OCI-M2 (cell line): Measurements from ENCODE around the gene MTF1.

Source experiments
- DNase-seq: peaks from one replicate; lab custom pipeline; 2025; ENCODE audit not compliant: unreplicated experiment; lab: John Stamatoyannopoulos, UW

Gene MTF1

DNA sequence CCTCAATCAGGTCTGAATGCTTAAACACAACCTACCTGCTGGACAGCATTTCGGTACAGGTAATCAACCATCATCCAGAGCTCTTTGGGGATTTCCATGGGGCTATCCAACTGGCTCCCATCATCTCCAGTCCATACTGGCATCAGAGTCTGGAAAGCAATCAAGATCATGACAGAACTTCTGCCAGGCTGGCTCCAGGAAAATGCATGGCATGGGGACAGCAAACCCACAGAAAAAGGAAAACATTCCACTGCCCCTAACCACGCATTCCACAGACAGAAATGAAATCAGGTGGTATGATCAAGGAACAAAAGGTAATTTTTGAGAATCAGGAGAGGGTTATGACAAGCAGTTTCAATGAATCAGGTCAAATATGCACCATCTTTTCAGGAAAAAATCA is 9.1 kb upstream of the MTF1 start:
- no peak for DNase-seq

DNA sequence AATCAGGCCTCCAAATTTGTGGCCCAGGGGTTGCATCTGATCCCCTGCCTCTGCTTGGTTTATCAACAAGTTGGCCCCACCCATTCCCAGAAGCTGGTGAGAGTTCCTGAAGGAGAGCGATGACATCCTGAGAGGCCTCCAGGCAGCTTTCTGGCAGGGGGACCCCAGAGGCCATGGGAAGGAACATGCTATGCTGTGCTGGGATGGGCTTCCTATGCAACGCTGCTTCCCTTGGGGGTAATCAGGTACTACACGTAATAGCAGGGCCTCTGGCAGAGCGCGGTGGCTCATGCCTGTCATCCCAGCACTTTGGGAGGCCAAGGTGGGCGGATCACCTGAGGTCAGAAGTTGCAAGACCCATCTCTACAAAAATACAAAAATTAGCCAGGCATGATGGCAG is 8.4 kb upstream of the MTF1 start:
- DNase-seq, result no peak

DNA sequence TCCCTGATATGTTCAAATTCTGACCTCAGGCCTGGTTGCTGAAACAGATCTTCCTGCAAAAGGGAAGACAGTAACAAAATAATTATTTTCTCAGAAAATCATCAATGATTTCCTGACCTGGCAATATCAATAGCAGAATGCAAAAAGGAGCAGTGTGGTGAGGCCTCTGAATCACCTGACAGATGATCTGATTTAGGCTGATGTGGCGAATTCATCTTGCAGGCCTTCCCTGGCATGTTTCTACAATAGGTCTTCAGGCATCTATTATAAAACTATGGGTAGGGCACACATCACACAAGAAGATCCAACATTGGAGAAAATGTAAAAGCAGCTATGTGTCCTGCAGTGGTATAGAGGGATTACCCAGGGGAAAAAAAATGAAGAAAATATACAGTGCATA is 7.1 kb upstream of the MTF1 start:
- no peak for DNase-seq

DNA sequence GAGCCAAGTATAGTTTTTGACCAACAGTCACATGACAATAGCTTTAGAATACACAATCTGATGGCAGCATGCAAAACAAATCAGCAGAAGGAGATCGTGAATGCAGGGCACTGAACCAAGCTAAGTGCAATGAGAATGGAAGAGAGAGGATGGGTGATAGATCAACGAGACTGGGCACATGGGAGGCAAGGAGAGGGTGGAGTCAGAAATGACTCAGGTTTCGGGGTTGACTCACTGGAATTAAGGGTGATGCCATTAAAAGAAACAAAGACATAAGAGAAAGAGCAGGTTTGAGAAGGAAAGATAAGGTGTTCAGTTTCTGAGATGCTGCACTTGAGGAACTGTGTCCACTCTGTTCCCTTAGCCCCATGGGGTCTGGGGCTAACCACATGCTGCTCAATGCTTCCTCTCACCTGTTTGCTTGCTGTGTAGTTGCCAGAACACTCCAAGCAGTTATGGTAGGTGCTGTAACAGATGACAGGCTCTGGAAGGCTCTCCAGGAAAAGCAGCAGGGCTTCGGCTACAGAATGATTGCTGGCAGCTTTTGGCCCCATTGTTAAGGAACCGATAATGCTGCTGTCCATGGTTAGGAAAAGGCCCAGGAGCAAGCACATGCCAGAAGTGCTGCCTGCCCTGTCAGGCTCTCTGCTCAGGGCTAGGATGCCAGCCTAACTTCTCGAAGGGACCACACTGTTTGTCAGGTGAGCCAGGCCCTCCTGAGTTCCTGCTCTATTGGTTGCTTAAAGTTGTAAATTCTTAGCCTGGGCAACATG is 6.1 kb upstream of the MTF1 start:
- DNase-seq, result no peak

DNA sequence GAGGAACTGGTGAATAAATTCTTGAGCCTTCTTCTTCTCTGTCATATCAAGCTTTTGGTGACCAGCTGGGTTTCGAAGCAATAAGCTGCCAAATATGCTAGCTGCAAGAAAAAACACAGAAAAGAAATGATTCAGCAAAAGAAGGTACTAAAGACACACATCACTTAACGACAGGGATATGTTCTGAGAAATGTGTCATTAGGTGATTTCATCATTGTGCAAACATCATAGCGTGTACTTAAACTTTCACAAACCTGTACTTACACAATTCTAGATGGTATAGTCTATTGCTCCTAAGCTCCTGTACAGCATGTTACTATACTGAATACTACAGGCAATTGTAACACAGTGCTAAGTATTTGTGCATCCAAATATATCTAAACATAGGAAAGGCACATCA is 2.9 kb upstream of the MTF1 start:
- no peak for DNase-seq

DNA sequence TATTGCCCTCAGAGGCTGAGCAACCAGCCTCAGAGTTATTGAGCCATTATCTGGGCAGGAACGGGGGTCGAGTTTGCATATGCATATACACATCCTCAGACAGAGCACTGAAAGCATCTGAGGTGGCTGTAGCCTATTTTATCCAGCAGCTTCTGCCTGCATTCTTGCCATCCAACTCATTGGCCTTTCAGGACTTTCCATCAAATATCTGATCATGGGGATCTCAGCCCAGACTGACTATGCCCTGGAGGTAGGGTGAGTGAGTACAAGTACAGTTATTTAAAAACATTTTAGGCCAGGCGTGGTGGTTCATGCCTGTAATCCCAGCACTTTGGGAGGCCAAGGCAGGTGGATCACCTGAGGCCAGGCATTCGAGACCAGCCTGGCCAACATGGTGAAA is 1.8 kb upstream of the MTF1 start:
- DNase-seq, result no peak

DNA sequence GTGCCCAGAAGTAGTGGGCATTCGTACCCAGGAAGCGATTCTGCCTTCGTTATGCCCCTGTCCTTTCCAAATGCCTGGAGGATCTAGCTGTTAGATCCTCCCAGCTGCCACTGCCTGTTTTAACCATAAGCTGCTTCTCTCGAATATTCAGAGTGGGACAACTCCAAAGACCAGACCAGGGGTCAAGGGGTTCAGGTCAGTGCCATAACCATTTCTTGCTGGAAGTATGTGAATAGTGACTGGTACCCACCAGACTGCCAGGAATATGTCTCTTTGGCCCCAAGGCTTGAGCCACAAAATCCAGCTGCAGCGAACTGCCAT is 914 bp upstream of the MTF1 start:
- DNase-seq, result no peak

DNA sequence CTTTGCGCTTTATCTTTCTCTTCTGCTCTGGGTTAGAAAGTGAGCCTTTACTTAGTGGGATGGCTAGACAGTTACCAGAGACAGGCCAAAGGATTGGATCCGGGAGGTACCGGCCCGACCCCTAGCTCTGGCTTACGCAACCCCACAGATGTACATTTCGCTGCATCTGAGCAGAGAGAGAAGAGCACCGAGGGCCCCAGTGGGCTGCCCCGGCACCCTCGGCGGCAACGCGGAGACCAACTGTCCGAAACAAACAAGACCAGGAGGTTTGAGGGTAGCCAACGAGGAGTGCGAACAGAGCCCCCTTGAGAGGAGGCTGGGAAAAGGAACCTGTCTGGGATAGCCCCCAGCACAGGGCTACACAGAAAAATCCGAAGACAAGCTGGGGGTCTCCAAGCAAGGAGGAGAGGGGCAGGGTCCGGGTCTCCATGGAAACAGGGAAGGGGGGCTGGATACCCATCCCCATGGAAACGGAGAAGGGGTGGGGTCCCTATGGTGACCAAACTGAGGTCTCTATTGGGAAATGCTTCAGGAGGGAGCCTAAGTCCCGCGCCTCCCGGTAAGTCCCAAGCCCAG is 373 bp downstream of the MTF1 start:
- DNase-seq, result no peak

DNA sequence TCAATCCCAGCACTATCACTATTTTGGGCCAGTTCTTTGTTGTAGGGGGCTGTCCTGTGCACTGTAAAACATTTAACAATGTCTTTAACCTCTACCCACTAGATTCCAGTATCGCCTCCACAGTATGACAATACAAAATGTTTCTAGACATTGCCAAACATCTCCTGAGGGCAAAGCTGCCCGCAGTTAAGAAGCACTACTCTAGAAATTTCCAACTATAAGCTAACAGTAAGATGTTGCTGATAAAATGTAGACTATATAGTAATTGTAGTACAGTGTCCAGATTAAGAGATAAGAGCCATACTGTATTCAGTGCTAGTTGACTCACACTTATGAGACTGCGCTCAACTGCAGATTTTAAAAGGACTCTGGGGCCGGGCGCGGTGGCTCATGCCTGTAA is 5.0 kb downstream of the MTF1 start:
- no peak for DNase-seq

DNA sequence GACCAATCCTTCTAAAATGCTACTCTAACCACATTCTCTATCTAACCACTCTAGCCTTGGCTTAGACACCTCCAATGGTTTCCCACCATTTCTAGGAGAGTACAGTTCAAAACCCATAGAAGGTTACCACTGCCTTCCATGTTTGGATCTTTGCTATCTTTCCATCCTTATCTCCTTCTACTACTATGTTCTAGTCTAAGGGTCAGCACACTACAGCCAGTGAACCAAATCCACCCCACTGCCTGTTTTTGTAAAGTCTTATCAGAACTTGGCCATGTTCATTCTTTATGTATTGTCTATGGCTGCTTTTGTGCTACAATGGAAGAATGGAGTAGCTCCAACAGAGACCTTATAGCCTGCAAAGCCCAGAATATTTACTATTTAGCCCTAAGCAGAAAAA is 6.2 kb downstream of the MTF1 start:
- DNase-seq, result no peak

DNA sequence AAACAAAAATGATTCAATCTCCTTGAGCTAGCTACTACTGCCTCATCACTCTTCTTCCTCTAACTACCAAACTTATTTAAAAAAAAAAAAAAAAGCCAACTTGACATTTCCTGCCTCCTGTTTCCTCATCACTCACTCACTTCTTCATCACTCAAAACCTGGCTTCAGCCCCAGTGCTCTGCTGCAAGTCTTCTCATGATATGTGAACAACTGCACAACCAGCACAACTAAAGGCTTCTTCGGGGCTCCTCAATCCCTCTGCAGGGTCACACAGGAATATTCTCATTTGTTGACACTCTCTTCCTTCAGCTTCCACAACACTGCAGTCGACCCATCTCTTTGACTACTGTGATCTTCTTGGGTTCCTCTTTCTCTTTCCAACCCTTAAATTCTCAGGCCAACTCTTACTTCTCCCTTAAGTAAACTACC is 7.6 kb downstream of the MTF1 start:
- no peak for DNase-seq

DNA sequence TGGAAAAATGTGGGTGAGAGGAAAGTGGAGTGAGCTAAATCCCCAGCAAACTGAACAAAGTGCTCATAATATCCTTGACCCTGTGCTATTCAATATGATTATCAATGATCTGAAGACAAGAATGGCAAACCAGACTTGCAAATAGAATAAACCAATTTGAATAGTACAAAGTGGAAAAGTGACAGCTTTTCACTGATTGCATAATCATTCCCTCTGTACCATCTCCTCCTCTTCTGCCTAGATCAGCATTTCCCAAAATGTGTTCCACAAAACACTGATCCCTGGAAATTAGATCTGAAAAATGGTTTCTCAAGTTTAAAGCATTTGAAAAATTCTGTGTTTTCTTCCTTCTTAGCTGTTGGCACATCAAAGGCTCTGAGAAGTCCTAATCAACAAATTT is 8.1 kb downstream of the MTF1 start:
- no peak for DNase-seq

DNA sequence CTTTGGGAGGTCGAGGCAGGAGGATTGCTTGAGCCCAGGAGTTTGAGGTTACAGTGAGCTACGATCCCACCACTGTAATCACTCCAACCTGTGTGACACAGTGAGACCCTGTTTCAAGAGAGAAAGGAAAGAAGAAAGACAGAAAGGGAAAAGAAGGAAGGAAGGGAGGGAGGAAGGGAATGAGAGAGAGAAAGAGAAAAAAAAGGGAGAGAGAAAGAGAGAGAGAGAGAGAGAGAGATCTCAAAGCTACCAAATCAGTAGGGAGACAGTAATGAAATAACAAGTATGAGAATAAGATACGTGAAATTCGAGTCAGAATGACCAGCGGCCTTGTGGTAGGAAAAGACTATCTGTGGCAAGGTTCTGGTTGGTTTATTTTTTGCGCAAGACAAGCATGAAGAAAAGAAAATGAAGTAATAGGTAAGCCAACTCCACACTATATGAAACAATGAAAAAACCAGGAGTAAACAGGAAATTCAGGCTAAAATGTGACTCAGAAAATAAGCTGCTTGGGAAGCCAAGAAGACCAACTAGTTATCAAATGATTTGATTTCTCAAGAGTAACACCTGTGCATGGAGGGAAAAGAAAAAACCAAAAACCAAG is 8.9 kb downstream of the MTF1 start:
- DNase-seq, result no peak

DNA sequence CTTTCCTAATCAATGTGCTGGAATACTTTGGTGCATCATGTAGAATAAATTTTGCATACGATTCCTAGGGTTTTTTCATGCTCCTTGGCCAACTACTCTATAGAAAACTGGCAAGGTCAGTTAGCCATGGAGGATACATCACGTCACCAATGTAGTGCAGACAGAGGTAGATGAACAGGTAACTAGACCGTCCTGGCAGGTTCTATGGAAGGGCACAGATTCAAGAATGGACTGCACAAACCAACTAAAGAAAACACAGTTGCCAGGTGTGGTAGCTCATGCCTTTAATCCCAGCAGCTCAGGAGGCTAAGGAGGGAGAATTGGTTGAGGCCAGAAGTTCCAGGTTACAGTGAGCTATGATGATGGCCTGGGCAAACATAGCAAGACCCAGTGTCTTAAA is 9.9 kb downstream of the MTF1 start:
- DNase-seq, result no peak

DNA sequence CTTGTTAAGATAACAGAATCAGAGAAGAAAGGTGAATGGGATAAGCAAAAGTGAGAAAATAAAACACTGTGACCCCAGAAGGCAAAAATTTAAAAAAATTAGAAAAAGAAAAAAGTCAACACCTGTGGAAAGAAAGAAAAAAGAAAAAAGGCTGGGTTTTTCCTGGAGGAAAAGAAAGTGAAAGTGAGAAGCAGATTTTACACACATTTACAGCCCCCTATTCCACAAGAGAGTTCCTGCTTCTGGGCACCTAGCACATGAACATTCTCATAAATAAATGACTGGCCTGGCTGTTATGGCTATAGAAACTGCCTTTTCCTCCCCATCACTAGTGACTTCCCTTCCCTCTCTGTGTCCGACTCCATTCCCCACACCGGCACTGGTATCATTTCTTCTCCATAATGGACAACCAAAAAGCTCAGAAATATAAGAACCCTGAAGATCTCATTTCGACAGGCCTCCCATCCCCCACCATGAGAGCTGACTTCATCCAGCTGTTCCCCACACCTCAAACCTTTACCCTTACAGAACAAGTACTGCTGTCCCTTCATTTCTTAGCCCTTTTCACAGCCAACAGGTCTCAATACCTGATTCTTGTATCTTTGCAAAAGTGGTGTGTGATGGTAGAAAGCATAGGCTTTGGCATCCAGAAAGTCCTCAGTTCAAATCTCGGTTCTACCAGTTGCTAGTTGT is 12.6 kb downstream of the MTF1 start:
- no peak for DNase-seq

DNA sequence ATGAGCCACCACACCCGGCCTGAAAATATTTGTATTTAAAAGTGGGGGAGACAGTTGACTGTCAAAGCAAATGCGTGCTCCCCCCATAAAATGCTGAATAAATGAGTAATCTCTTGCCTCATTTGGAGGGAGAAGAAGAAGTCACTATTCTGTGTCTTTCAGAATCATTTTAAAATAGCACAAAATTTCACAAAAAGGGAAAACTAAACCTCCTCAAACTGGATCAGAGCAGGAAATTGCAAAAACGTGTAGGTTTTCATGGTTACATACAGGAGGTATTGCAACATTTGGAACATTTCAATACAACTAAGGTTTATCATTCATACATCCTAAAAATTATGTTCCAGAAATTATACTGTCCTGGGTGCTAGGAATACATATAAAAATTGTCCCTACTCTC is 13.6 kb downstream of the MTF1 start:
- DNase-seq, result no peak

DNA sequence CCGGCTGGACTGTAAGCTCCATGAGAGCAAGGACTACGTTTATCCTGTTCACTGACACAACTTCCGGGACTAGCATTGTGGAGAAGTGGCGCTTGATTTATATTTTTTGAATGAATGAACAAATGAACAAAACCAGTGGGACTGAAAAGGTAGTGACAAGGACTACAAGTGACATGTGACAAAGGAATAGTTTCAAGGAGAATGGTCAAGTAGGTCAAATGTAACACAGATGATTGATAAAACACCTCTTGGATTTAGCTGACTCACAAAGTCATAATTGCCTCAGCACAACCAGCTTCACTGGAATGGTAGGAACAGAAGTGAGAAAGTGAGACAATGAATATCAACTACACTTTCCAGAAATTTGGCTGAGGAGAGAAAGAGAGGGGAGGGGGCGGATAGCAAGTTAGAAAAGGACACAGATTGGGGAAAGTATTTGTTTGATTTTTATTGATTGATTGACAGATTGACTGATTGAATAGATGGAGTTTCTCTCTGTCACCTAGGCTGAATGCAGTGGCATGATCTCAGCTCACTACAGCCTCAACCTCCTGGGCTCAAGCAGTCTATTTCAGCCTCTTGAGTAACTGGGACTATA is 14.2 kb downstream of the MTF1 start:
- DNase-seq, result no peak

DNA sequence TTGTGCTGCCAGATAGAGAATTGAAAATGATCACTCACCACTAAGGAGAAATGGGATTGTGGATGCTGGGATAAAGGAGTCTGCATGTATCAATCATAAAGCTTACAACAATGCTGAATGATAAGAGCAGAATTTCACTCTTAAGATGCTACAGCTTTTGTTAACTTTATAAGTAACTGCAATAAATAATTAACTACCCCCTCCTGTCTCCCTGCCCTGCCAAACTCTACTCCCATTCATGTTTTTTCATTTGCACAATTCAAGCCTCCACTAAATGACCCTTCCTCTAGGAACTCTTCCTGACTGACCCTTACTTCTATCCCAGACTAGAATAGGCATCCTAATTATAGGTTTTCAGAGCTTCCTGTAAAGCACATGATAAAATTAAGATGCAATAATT is 14.9 kb downstream of the MTF1 start:
- DNase-seq, result no peak

DNA sequence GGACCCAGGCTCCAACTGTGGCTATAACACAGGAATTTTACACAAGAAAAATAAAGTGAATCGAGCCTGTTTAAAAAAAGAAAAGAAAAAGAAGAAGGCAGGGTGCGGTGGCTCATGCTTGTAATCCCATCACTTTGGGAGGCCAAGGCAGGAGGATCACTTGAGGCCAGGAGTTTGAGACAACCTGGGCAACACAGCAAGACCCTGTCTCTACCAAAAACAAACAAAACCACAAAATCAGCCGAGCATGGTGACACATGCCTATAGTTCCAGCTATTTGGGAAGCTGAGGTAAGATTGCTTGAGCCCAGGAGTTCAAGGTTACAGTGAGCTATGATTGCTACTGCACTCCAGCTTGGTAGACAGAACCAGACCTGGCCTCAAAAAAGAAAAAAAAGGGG is 17.7 kb downstream of the MTF1 start:
- DNase-seq, result no peak

DNA sequence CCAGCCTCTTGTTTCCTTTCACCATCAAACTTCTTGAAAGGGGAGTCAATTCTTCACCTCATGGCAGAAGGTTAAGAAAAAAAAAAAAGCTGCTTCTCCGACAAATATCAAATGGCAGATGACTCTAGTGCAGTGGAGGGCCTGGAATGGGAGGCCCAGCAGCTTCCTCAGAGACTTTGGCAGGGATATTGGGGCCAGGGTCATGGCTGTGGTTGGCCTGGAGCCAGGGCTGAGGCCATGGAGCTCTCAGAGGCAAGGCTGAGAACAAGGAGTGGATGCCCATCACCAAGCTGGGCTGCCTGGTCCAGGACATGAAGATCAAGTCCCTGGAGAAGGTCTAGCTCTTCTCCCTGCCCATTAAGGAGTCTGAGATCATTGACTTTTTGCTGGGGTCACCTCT is 18.7 kb downstream of the MTF1 start:
- DNase-seq, result no peak

DNA sequence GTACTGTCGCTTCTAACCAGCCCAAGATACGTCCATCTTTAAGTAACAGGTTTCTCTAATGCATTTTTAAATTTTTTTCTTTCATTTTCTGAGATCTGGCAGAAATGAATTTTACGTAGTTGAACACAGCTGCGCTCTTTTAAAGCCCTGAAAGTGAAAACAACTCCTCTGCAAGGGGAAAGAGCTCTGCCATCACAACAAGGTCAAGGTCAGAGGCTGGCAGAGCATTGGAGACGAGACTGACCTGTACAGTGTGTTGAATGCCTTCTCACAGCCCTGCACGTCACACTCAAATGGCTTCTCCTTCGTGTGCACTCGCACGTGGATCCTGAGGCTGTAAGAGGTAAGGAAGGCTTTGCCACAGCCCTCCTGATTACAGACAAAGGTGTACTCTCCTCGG is 19.7 kb downstream of the MTF1 start:
- DNase-seq, result no peak

DNA sequence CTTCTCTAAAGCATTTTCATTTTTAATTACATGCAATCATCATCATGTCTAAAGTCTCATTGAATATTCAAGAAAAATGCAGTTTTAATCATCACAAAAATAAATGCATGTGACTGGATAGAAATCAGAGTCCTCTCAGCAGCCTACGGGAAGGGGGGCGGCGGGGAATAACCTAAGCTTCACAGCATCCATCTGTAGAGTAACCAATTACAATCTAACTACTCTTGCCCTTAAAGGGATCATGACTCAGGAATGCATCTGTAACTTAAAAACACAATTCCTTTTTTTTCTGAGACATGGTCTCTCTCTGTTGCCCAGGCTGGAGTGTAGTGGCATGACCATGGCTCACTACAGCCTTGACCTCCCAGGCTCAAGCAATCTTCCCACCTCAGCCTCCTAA is 22.6 kb downstream of the MTF1 start:
- no peak for DNase-seq
